GM19372 (cell line): ENCODE measurements around the gene ANK2.
"Not testable (repeated sequence)": the region's sequence is repeated elsewhere in the genome, so short reads cannot be mapped to it uniquely, and the experiment has no call there.

Experiments
- ATAC-seq: cut with Tn5 transposase; IDR thresholded peaks from one replicate; pipeline ENCODE4 v1.9.1; 2021; ENCODE audit warnings: mild to moderate bottlenecking, low read depth, moderate library complexity; ENCODE audit not compliant: unreplicated experiment

ANK2 gene

DNA sequence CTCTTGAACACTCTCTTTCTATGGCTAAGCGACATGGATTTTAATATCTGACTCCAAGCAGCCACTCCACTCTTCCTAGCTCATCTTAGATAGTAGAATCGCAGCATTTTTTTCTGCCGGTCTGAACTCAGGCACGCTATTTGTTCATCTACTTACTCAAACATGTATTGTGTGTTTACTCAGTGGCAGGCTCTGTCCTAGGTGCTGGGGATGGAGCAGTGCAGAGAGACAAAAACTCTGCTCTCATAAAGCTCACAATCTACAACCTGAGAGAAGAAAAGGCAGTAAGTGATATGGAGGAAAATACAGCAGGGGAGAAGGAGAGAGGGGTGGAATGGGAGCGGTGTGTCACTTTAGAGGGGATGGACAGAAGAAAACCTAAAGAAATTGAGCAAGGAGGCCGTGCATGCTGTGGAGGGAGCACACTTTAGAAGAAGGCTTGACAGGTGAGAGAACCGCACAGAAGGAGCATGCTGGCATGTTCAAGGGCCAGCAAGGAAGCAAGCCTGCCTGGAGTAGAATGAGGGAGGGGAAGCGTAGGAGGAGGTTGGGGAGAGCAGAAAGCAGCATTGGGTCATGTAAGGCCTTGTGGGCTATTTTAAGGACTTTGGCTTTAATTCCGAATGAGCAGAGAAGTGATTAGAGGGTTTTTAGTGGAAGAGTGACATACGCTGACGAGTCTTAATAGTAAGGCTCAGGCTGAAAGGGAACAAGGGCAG, 132.0 kb downstream of the ANK2 start:
- no peak for ATAC-seq

DNA sequence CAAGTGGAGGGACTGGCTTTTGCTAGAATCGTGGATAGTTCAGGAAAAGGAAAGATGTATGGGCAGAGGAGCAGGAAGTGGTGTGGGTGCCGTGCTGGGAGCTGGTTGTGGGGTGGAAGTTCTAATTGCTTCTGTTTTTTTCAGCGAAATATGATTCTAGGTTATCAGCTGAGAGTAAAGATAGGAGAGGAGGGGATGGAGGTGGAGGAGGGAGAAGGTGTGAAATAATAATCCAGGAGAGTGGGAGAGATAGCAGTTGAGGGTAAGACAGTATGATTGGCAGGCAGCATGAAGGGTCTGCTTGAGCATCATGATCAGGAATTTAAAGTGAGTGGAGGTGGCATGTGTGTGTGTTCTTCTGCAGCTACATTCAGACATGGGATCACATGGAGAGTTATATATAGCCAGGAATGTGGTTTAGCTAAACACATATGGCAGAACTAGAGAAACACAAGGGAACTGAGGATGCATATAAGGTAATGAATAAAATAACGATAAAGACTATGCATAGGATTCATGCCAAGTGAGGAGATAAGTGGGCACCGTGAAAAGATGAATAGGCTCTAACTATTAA, 133.7 kb downstream of the ANK2 start:
- no peak for ATAC-seq

DNA sequence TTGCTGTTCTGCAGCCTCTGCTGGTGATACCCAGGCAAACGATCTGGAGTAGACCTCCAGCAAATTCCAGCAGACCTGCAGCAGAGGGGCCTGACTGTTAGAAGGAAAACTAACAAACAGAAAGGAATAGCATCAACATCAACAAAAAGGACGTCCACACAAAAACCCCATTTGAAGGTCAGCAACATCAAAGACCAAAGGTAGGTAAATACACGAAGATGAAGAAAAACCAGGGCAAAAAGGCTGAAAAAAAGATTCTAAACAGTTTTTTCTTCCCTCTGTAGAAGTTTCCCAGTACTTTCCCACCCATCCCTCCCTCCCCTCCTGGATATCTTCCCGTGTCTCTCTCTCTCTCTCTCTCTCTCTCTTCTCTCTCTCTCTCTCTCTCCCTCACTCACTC, 136.8 kb downstream of the ANK2 start:
- not testable (repeated sequence) for ATAC-seq

DNA sequence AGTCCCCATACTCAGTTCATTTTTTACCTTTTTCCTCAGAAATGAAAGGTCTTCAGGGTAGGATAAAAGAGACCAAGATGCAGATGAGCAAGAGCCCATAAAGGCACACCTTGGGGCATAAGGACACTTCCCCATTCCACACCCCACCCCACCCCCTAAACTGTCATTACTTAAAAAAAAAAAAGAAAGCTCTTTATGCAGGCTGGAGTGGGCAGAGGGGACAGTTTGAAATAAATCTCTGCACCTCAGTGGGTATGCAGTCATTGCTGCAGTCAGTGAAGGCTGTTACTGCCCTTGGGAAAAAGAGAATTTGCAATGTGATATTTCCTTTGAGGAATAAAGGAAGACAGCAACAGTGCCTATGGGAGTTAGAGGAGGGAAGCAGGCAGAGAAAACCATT, 137.5 kb downstream of the ANK2 start:
- no peak for ATAC-seq

GRCh38 chr4:113187358-113187757, 137.9 kb downstream of the ANK2 start:
- no peak for ATAC-seq

DNA sequence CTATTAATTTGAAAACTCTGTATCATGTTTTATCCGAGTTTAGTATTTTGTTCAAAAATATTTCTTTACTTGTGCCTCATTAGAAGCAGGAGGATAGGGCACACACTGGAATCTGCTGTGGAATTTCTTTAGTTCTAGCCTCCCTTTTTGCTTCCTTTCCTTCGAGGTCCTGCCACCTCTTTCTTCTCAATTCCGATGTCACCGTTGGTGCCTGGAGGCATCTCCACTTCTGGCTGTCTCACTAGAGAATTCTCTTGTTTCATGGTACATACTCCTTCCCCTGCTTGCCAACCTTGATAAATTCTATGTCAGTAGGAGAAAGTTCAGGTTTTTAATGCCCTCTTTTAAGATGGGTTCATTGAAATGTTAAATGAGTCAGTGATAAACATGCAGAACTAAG, 140.1 kb downstream of the ANK2 start:
- no peak for ATAC-seq

DNA sequence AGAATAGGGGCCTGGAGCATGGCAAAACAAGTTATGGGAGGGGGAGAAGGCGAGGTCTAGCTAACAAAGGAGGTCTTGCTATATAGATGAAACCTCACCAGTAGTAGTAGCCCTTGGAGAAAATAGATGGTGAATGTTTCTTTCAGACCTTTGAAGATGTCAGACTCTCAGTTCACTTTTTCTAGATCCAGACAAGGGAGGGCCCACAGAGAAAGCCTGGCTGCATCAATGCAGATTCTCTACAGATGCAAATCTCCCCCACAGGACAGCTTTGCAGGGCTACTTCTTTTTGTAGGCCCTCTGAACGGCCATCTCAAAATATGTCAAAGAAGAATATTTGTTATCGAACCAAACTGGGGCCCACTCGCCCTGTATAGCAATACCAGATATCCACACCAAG, 159.7 kb downstream of the ANK2 start:
- no peak for ATAC-seq

- no peak for ATAC-seq
These were observed 160.3 kb downstream of the ANK2 start for GRCh38 chr4:113209652-113210320.

DNA sequence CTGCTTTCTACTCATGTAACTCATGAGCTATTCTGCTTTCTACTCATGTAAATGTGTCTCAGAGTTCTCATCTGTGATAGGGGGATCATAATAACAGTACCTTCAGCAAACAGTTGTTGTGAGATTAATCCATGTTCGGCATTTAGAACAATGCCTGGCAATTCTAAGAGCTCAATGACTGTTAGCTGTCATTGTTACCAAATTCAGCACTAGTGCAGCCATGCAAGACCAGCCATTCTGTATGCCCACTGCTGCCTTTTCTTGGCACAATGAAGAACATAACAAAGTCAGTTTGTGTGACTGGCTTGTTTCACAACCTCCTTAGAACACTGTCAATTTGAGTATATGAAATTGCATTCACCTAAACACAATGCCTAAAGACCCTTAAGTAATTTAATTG, 163.2 kb downstream of the ANK2 start:
- no peak for ATAC-seq

GRCh38 chr4:113221990-113222389, 172.5 kb downstream of the ANK2 start:
- no peak for ATAC-seq

- ATAC-seq = no peak
These were observed 173.0 kb downstream of the ANK2 start for GRCh38 chr4:113222471-113222870.

- no peak for ATAC-seq
These were observed 173.5 kb downstream of the ANK2 start for GRCh38 chr4:113223001-113223400.

- ATAC-seq = no peak
These were observed 182.7 kb downstream of the ANK2 start for GRCh38 chr4:113232194-113232593.

DNA sequence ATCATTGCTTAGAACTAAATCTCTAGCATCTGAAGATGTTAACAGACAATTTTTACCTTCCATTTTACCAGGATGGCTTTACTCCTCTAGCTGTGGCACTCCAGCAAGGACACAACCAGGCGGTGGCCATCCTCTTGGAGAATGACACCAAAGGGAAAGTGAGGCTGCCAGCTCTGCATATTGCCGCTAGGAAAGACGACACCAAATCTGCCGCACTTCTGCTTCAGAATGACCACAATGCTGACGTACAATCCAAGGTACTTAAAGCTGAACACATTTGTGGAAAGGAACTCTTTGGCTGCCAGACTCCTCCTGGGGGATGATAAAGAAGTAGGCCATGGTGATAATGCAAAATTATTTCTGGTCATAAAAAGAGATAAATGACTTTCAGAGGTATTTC, 187.5 kb downstream of the ANK2 start:
- no peak for ATAC-seq

DNA sequence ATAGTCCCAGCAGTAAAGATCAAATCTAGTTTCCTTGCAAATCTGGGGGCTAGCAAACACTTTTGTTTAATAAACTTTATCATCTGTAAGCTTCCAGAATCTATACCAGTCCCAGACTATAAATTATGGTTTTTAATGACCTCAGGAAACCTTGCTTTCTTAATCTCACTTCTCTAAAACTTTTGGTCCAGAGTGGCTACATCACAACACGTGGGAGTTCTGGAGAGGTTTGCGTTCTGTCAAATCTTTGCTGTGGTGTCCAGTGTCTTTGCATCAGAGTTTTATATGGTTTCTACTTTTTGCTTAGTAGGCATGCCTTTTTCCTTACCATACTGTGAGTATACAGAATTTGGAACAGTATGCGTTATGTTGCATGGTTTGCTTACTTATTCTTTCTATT, 193.9 kb downstream of the ANK2 start:
- ATAC-seq = no peak

DNA sequence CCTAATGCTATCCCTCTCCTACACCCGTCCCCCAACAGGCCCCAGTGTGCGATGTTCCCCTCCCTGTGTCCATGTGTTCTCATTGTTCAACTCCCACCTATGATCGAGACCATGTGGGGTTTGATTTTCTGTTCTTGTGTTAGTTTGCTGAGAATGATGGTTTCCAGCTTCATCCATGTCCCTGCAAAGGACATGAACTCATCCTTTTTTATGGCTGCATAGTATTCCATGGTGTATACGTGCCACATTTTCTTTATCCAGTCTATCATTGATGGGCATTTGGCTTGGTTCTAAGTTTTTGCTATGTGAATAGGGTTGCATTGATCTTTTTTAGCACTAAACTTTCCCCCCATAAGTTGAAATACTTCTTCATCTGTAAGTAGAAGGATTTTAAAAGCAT, 195.3 kb downstream of the ANK2 start:
- ATAC-seq = not testable (repeated sequence)

- no peak for ATAC-seq
These were observed 198.9 kb downstream of the ANK2 start for GRCh38 chr4:113248320-113248719.

GRCh38 chr4:113255628-113256027, 206.2 kb downstream of the ANK2 start:
- ATAC-seq = no peak

GRCh38 chr4:113256946-113257345, 207.5 kb downstream of the ANK2 start:
- ATAC-seq = no peak

- no peak for ATAC-seq
These were observed 211.2 kb downstream of the ANK2 start for GRCh38 chr4:113260688-113261087.

DNA sequence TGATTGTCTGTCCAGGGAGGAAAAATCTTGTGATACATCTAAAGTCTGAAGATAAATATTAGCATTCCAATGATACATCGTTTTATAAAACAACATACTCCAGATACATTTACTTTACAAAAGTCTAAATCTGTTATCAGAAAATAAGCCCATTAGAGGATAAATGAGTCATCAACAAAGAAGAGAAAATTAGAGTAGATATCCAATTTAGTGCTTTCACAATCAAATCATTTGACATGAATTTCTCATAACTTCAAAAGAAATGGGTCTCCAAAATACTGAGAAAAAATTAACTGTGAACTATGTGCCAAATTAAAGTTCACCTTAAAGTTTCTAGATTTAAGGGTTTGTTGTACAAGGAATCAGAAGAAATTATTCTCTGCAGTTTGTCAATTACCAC, 213.8 kb downstream of the ANK2 start:
- ATAC-seq = no peak
